ENCODE measurements around the gene UPK1B.
"Not testable (repeated sequence)": the region's sequence is repeated elsewhere in the genome, so short reads cannot be mapped to it uniquely, and the experiment has no call there.

The UPK1B gene

DNA sequence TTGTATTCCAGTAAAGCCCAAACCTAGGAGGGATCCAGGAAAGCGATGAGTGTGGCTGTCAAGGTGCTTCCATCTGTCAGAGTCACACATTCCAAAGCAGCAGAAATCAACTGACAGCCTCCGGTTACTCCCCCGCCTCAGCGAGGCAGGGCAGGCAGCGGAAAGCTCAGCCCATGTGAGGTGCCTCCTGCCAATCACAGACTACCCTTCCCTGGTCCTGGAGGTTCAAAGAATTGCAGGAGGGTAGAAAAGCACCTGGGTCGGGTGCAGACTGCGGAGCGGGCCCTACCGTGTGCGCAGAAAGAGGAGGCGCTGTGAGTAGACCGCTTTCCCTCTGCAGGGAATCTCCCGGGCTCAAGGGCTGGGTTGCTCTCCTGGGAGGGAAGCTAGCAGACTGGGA, at the start of gene UPK1B:
UPK1B (plus strand) TSS at position 274 of the 400 bp plus-strand sequence. CDS start 13,144 bp downstream, outside the sequence.
- no peak for DNase-seq

DNA sequence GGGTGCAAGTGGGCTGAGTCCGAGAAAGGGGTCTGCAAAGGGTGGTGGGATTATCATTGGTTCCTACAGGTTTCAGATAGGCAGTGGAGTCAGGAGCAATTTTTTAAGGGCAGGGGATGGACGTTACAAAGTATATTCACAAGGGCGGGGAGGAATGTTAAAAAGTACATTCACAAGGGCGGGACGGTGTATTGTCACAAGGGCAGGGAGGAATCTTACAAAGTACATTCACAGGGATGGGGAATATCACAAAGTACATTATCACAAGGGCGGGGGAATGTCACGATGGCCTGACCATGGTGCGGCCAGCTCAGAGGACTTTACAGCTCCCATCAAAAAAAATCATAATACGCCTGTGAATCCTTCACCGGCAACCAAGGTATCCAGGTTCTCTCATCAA, 48.1 kb upstream of the UPK1B start:
- no peak for DNase-seq

DNA sequence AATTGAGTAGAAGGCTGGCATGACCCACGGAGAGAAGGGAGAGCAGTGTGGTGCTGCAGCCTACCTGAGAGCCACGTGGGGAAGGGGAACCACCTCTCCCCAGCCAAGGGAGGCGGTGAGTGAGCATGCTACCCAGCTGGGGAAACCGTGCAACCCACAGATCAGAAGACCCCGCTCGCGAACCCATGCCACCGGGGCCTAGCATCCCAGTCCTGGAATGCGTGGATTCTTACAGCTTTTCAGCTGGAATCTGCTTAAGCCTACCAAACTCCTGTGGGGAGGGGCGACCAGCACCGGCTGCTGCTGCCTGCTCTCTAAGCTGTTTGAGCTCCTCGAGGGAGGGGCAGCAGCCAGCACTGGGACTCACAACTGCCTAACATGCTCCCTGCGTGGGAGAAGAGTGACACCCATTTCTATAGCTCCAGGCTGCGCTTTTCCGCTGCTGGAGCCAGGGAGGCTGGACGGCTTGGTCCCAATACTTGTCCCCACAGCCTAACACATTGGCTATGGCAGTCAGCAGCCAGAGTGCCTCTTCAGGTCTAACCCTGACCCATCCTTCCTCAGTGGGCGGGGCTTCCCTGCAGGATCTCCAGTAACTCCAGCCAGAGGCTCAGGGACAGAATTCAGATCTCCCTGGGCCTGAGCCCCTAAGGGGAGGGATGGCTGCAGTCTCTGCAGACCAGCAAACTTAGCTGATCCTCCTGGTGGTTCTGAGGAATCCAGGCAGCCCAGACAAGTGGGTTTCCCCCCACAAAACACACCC, 47.5 kb upstream of the UPK1B start:
- DNase-seq = no peak

DNA sequence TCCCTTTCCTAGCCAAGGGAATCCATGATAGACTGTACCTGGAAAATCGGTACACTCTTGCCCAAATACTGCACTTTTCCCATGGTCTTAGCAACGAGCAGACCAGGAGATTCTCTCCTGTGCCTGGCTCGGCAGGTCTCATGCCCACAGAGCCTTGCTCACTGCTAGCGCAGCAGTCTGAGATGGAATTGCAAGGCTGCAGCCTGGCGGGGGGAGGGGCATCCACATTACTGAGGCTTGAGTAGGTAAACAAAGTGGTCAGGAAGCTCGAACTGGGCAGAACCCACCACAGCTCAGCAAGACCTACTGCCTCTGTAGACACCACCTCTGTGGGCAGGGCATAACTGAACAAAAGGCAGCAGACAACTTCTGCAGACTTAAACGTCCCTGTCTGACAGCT, 43.1 kb upstream of the UPK1B start:
- not testable (repeated sequence) for DNase-seq

GRCh38 chr3:119132291-119132690, 41.1 kb upstream of the UPK1B start:
- not testable (repeated sequence) for DNase-seq

GRCh38 chr3:119139360-119139759, 34.0 kb upstream of the UPK1B start:
- DNase-seq = not testable (repeated sequence)

DNA sequence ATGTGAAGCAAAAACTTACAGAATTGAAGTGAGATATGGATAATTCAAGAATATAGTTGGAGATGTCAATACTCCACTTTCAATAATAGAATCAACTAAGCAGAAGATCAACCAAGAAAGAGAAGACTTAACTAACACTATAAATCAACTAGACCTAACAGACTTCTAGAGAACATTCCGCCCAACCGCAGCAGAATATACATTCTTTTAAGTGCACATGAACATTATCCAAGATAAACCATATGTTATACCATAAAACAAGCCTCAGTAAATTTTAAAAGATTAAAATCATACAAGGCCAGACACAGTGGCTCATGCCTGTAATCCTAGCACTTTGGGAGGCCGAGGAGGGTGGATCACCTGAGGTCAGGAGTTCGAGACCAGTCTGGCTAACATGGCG, 32.9 kb upstream of the UPK1B start:
- no peak for DNase-seq

DNA sequence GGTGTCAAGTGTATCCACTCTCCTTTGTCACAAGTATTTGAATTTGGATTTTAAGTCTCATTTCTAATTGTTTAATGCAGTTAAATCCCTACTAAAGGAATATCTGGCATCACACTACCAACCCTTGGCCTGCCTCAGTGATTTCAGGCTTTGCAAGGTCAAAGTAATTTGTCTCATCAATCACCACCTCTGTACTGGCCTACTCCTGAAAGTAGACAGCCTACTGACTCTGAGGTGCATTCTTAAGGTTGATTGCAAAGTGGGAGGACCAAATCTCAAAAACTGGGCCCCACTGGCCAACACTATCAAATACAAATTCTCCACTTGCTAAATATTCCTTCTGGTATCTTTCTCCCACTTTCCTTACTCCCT, 28.3 kb upstream of the UPK1B start:
- no peak for DNase-seq

DNA sequence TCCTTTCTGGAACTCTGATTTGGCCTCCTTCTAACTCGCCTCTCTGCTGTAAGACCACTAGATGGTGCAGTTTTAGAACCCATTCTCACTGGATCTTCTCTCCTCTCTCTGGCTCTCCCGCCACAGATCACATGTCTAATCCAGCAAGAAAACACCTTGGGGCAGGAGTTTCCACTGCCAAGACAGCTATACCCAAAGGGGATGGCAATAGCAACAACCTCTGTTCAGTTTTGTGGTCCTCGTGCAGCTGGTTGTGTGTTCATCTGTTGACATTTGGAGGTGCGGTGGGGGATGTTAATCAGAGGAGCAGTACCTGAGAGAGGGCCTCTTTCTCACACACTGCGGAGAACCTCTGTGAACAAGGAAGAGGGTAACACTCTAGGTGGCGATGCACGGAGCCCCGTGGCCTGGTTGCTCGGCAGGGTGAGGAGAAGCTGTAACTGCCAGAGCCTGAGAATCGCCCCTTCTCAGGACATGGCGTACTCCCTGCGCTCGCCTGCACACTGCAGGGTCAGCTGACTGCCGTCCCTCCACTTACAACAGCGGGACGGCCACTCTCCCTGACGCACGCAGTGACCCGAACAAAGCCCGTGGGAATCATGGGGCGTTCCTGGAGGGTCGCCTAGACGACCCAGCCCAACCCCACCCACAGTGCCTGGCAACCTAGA, 27.8 kb upstream of the UPK1B start, which contains the start of gene TEX55:
TEX55 (plus strand) TSS at position 666 of the 668 bp plus-strand sequence. CDS start 25 bp downstream, outside the sequence.
- no peak for DNase-seq

DNA sequence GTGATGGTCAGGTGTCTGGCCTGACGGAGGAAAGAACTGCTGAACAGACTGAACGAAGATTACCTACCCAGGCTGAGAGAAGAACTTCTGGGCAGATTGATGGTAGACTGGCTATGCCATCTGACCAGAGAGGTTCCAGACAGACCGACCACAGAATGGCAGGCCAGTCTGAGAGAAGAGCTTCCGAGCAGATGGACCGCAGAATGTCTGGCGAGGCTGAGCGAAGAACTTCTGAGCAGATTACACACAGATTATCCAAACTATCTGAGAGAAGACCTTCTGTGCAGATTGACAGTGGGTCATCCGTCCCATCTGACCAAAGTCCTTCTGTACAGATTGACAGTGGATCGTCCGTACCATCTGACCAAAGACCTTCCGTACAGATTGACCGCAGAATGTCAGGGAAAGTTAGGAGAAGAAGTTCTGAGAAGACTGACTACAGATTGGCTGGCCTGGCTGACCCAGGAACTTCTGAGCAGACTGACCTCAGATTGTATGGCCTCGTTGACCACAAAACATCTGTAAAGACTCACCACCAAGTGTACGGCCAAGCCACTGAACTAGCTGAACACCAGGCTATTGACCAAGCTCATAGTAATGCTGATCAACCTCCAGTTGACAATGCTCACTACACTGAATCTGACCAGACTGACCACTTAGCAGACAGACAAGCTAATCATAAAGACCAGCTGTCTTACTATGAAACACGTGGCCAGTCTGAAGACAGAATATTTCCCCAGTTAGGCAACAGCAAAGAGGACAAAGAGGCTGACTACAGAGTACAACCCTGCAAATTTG, 26.6 kb upstream of the UPK1B start:
- no peak for DNase-seq

- no peak for DNase-seq
Measured at GRCh38 chr3:119147494-119147893, 25.9 kb upstream of the UPK1B start.

GRCh38 chr3:119148493-119149180, 24.8 kb upstream of the UPK1B start:
- no peak for DNase-seq

DNA sequence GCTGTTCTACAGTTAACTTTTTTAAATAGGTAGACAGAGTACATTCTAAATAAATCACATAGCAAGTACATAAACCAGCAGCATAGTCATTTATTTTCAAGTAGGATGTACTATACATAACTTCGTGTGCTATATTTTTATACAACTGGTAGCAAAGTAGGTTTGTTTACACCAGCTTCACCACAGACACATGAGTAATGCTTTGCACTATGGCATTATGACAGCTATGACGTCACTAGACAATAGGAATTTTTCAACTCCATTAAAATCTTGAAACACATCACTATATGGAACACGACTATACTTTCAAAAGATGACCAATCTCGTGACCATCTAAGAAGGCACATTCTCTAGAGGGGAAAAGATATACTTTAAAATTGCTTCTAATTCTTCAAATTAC, 23.9 kb upstream of the UPK1B start:
- no peak for DNase-seq

DNA sequence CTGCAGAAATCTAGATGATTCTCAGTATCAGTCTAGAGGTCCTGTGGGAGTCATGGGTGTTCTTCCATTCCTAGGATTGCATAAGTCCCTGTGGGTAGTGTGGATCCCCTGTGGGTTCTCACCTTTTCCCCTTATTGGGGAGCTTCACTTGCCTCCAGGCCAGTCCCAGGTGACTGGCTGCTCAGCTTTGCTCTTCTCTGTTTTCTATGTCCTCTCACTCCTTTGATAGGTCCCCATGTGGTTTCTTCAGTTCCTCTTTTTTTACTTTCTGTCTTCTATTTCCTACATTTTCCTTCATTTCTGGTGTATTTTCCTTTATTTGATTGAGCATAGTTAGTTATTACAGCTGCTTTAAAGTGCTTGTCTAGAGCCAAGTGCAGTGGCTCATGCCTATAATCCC, 16.5 kb upstream of the UPK1B start:
- DNase-seq = no peak

- no peak for DNase-seq
Measured at GRCh38 chr3:119157971-119158370, 15.4 kb upstream of the UPK1B start.

GRCh38 chr3:119160361-119160760, 13.0 kb upstream of the UPK1B start:
- no peak for DNase-seq

DNA sequence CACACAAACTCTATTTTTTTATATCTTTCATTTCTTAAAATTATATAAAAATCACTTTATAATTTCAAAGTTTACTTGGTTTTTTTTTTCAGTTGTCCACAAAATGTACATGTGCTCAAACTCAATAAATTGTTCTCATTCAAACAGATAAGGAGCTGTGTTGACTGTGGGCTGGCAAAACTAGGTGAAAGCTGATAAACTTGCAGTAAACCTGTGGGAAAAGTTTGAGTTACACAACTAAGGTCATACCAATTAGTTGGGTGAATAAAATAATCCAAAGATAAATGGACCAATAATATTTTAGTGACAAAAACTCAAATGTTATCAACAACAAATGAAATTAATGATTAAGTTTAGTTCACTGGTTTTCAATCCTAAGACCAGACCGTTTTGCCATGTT, 12.6 kb upstream of the UPK1B start:
- DNase-seq = no peak

DNA sequence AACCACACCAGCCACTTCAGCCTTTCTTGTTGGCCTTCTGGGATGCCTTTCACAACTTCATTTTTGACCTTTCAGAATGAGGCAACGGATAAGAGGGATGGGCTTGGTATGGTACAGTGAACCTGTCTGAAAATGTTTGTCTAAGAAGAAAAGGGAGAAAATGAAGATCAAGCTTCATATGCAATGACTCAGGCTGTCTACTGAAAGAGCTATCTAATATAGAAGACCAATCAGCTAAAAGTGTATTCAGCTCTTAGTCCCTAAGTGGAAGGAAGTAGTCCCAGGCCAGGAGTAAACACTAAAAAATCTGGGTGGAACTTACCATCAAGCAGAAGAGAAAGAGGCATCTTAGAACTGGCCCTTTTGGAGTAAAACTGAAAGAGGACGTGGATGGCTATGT, 12.2 kb upstream of the UPK1B start:
- no peak for DNase-seq

DNA sequence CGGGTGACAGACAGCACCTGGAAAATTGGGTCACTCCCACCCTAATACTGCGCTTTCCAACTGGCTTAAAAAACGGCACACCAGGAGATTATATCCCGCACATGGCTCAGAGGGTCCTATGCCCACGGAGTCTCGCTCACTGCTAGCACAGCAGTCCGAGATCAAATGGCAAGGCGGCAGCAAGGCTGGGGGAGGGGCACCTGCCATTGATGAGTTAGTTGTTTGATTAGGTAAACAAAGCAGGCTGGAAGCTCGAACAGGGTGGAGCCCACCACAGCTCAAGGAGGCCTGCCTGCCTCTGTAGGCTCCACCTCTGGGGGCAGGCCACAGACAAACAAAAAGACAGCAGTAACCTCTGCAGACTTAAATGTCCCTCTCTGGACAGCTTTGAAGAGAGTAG, 8.7 kb upstream of the UPK1B start:
- DNase-seq = not testable (repeated sequence)

DNA sequence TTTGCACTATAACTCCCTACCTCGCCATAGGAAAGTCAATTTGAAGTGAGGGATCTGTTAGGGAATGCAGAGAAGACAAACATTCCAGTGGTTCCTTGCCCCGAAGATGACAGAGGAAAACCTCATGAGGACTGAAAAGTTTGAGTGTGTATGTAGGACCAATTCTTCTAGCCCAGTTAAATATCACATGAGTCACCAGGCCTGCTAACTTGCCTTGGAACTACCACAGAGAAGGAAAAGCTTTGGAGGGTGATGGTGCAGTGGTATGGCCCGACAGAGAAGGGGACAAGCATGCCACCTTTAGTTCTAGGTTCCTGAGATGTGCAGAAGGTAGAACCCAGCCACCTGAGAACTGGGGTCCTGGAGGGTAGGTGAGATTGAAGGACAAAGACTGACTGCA, 2.6 kb upstream of the UPK1B start:
- DNase-seq = no peak

DNA sequence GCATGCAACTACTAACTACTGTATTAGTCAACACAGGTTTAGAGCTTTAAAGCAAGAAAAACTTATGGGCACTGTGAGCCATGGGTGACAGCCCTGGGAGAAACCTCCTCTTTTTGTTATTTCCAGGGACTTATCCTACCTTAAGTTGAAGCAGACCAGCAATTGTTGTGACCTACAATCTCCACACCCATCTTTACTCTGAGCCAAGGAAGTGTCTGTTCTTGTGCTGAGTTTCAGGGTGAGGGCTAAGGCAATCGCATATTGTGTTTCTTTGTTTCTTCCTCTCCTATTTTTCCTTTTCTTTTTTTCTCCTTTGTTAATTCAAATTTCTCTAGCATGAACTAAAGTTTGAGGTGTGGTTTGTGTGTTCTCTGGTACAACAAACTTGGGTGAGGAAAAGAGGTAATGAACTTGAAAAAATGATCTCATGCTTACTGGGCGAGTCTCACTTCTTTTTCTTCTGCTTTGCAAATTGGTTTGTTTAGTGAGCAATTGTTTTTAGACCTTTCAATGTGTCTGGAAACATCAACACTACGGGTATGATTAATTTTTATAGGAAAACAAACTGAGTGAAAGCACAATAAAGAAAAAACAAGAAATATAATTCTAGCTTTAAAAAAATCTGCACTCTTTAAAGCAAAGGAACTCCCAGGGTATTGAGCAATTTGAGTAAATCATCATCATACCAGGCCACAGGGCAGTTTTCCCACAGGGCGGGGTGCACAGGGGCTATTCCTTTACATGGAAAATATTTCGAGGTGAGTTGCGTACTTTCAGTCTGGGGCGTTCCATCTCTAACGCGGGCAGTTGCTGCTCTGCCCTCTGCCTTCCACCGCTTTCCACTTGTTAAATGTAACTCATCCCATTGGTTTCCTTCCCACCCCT, 2.7 kb downstream of the UPK1B start:
- no peak for DNase-seq

- DNase-seq = no peak
Measured at GRCh38 chr3:119176778-119177177, 3.4 kb downstream of the UPK1B start.
